ENCODE results near the gene UAP1L1.
"Not testable (repeated sequence)": the region's sequence is repeated elsewhere in the genome, so short reads cannot be mapped to it uniquely, and the experiment has no call there.

Gene UAP1L1

DNA sequence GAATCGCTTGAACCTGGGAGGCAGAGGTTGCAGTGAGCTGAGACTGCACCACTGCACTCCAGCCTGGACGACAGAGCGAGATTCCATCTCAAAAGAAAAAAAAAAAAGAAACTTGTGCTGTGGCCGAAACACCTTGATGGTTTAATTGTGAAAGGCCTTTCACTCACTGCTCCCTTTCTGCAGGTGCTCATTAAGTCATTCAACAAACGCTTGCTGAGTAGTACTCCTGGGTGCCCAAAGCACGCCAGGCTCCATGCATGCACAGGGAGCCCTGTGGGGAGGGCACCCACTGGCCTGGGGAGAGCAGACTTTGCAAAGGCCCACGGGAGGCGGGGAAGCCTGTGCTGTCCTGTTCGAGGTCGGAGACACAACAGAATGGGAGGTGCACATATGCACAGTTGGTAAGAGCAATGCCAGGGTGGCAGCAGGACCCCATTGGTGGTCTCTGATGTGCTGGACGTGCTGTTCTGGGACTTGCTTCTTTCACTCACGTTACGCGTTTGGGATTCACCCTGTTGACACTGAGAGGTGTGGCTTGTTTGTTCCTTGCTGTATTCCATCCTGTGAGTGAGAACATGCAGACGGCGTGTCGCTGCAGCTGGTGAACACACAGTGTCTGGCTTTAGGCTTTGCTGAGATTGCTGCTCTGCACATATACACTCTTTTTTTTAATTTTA, 20.4 kb upstream of the UAP1L1 start:
- no peak for DNase-seq (ENCODE audit: low read depth)

DNA sequence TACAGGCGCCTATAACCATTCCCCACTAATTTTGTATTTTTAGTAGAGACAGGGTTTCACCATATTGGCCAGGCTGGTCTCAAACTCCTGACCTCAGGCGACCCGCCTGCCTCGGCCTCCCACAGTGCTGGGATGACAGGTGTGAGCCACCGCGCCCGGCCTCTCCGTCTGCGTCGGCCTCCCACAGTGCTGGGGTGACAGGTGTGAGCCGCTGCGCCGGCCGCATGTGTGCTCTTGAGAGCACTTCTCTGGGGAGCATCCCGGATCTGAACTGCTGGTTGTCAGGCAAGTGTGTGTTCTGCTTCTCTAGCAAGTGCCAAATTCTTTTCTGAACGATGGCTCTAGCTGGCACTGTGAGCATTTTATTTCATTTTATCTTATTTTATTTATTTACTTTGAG, 19.8 kb upstream of the UAP1L1 start:
- no peak for DNase-seq (ENCODE audit: low read depth)

- no peak for DNase-seq (ENCODE audit: low read depth)
Observed at GRCh38 chr9:137058521-137059234, 18.6 kb upstream of the UAP1L1 start.

- DNase-seq (ENCODE audit: low read depth) = no peak
Observed at GRCh38 chr9:137062384-137062783, 14.9 kb upstream of the UAP1L1 start.

- DNase-seq (ENCODE audit: low read depth) = not testable (repeated sequence)
Observed at GRCh38 chr9:137062798-137063197, 14.5 kb upstream of the UAP1L1 start.

- DNase-seq (ENCODE audit: low read depth) = no peak
Observed at GRCh38 chr9:137063311-137064026, 13.8 kb upstream of the UAP1L1 start.

DNA sequence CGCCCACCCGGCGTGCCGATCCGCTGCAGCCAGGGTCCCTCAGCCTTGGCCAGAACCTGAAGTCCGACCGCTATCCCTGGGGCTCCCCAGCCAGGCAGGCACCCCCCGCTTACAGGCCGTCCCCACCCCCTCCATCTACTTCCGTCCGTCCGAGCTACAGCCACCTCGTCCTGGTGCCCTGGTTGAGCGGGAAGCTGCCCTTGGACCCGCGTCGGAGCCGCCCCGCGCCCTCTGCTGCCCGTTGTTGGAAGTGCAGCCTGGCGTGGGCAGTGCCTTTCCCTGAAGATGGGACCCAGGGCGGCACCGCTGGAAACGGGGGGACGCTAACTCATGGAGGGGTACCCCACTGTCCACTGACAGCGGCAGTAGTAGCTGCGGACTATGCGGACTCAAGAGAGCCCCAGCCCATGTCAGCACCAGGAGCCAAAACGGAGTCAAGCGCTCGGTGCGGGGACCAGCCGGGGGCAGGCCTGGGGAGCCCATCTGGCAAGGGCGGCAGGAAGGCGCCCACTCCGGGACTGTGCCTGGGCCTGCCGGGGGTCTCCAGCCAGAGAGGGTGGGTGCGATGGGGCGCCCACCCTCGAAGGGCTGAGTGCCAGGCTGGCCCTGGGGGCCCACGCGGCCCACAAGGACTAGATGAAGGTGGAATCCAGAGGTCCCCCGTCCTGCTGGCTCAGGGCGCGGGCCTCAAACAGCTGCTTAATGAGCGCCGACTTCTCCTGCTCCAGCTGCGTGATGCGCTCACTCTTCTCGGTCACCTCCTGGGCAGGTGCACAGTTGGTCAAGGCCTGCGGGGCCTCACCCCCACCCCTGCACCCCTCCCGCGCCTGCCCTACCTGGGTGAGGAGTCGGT, 13.1 kb upstream of the UAP1L1 start:
- DNase-seq (ENCODE audit: low read depth) = no peak

DNA sequence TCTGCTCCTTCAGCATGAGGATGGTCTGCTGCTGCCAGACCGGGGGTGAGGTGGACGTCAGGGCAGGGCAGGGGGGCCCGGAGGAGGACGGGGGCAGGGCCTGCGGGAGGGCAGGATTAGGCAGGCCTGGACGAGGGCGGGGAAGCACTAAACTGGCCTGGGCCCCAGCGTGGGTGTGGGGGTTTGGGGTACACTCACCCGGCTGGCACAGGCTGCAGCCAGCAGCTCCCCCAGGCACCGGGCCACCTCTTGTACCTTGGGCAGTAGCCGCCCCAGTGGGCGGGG, 12.5 kb upstream of the UAP1L1 start:
- no peak for DNase-seq (ENCODE audit: low read depth)

DNA sequence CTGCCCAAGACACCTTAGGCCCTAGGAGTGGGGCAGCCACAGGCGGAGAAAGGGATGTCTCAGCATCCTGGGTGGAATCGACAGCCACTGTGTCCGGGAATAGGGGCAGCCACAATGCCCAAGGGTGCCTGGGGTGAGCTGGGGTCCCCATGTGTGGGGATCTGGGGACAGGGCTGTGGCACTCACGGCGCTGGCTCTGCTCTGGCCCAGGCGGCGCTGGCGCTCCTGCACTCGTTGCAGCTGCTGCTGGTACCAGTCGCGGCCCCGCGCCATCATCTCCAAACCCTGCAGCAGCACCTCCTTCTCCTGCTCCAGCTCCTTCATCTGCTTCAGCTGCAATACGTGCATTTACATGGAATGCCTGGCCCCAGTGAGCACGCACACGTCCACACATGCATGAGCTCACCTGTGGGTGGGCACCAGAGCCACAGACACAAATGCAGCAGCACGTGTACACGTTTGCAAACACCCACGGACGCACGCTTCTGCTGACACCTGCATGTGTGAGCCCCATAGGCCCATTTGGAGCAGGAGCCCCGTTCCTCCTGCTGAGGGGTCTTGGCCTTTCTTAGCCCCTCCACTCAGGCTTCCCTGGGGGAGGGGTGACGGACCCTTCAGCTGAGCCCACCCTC, 11.9 kb upstream of the UAP1L1 start:
- no peak for DNase-seq (ENCODE audit: low read depth)

DNA sequence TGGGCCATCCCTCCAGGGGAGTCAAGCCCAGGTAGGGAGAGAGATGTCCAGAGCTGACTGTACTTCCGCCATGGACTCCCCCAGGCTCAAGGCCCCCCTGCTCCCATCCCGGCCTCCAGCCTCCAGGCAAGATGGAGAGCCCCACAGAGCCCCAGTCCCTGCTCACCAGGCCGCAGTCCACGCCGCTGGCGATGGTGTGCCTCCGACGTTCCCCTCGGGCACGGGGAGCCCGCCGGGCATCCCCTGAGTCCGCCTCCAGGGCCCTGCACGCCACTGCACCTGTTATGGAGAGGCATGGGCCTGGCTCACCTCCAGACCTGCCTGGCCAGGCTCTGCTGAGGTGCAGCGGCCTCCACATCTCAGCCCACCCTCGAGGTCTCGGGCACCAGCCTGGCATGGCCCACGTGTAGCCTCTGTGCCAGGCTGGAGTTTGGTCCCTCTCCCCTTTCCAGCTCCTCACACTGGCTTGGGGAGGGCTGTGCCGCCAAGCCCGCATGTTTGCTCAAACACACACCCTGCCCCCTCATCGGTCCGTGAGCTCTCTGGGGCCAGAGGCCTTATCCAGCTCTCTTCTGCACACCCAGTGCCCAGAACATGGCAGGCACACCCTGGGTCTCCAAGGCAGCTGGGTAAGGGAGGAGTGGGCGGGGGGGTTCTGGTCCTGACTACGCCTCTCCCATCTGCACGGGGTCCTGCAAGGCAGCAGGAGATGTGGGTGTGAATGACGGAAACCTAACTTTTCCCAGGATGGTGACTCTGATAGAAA, 11.0 kb upstream of the UAP1L1 start:
- DNase-seq (ENCODE audit: low read depth) = no peak

GRCh38 chr9:137067860-137068538, 9.3 kb upstream of the UAP1L1 start:
- no peak for DNase-seq (ENCODE audit: low read depth)

GRCh38 chr9:137068539-137069507, 8.5 kb upstream of the UAP1L1 start:
- DNase-seq (ENCODE audit: low read depth) = no peak

DNA sequence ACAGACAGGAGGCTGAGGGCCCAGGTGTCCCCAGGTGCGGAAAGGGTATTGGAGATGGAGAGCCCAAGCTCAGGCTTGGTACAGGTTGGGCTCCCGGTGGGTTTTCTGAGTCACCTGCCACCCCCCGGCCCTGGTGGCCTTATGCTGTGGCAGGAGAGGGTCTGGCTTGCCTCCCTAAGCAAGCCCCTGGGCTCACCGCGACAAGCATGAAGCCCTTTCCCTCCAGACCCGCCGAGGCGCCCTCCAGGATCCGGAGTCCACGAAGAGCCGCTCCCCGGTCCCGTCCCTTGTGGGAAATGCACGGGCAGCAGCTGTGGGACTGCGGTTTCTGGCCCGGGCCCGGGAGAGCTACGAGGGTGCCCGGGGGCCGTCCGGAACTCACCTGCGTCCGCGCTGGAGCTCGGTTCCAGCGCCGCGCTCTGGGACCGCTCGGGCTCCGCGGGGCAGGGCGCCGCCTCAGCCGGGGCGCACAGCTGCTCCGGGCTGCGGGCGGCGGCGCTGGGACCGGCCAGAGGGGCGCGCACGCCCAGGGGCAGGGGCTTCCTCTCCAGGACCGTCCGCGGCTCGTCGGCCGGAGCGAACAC, 7.7 kb upstream of the UAP1L1 start:
- DNase-seq (ENCODE audit: low read depth) = no peak

GRCh38 chr9:137070201-137070905, 7.0 kb upstream of the UAP1L1 start, which contains the start of gene SAPCD2:
Gene SAPCD2 (minus strand): TSS chr9:137070557. CDS start chr9:137070460, 97 bp downstream.
- DNase-seq (ENCODE audit: low read depth) = no peak

DNA sequence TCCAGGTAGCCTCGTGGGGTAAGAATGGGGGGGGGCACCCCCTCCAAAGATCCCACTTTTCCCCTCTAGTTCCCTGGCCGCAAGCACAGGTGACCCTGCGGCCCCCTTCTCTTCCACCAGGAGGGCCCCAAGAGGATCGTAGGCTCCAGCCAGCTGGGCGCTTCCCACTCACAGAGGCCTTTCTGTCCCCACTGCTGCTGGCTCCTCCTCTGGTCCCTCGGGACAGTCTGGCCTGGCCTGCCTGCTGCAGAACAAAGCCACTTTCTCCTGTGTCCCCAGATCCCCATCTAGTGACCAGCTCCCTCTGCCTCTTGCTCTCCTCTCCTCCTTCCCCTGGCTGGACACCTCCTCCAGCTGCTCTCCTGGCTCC, 6.4 kb upstream of the UAP1L1 start:
- DNase-seq (ENCODE audit: low read depth) = no peak

GRCh38 chr9:137071282-137071681, 6.0 kb upstream of the UAP1L1 start:
- DNase-seq (ENCODE audit: low read depth) = no peak

GRCh38 chr9:137073992-137074399, 3.3 kb upstream of the UAP1L1 start:
- no peak for DNase-seq (ENCODE audit: low read depth)

GRCh38 chr9:137074657-137075274, 2.6 kb upstream of the UAP1L1 start:
- DNase-seq (ENCODE audit: low read depth) = no peak

Measured in non-pigmented ciliary epithelial cell (primary cell).